Gastroesophageal sphincter (tissue), 4 donors: ENCODE measurements around the gene ADAD2. TPM values are rescaled to one million over a fixed set of nuclear protein-coding genes. Genes with fewer than 3 reads are reported as not detected.

Experiments
- ATAC-seq: fragments of 150-250 bp; one replicate; pipeline ENCODE4 v1.9.1; 2016; ENCODE audit warnings: mild to moderate bottlenecking, moderate library complexity
- H3K27ac ChIP-seq, 4 donors: fragments of 200-600 bp; sonication (generic) in 3 of 4; 1 replicate in 3 of 4; 2 replicates in 1 of 4; pipeline ENCODE4 v1.5.1; 2016 to 2019
- H3K27me3 ChIP-seq: fragments of 200-600 bp; sonication (generic); one replicate; pipeline ENCODE4 v1.5.1; 2019
- H3K36me3 ChIP-seq, 2 donors: fragments of 200-600 bp; sonication (generic); one replicate each; pipeline ENCODE4 v1.5.1; 2019; ENCODE audit warnings: control low read depth in 1 of 2
- H3K4me1 ChIP-seq, 3 donors: fragments of 200-600 bp; sonication (generic); 1 replicate in 2 of 3; 2 replicates in 1 of 3; pipeline ENCODE4 v1.5.1; 2016 to 2019; ENCODE audit warnings: control low read depth in 2 of 3
- H3K4me3 ChIP-seq, 2 donors: fragments of 200-600 bp; sonication (generic); one replicate each; pipeline ENCODE4 v1.5.1; 2019; ENCODE audit warnings: mild to moderate bottlenecking in 1 of 2, moderate library complexity in 1 of 2
- H3K9me3 ChIP-seq, 3 donors: fragments of 200-600 bp; sonication (generic); one replicate each; pipeline ENCODE4 v1.5.1; 2017 to 2019; ENCODE audit warnings: control low read depth in 2 of 3
- EP300 ChIP-seq: sonication (generic); formaldehyde crosslinking; IDR thresholded peaks from one replicate; pipeline ENCODE4 v1.6.1; 2017; ENCODE audit warnings: antibody characterized with exemption, mild to moderate bottlenecking
- POLR2A ChIP-seq, 2 donors: fragments of 450-650 bp; IDR thresholded peaks; one replicate each; pipeline ENCODE4 v1.6.1; 2017; ENCODE audit warnings: antibody characterized with exemption in 2 of 2, mild to moderate bottlenecking in 2 of 2, moderate library complexity in 1 of 2
- POLR2AphosphoS5 ChIP-seq: sonication (generic); formaldehyde crosslinking; IDR thresholded peaks from one replicate; pipeline ENCODE4 v1.6.1; 2017; ENCODE audit warnings: antibody characterized with exemption
- WGBS, 2 donors: methylation state at CpG; one replicate each; pipeline ENCODE4 v1.1.5; 2018; ENCODE audit warnings: low coverage in 1 of 2; 5-methylcytosine and 5-hydroxymethylcytosine counted together
- total RNA-seq, 4 donors: library from RNA; depleted of rRNA; stranded (reverse); fragments of >200 nt; gene quantifications; one replicate each; pipeline ENCODE4 v1.1.0, GENCODE V29; 2016
- TF ChIP-seq, protein P1 (sequence below), 4 experiments: fragments of 200-600 bp in 2 of 4; fragments of 450-650 bp in 2 of 4; sonication (generic) in 1 of 4; IDR thresholded peaks; one replicate each; pipeline ENCODE4 v1.5.1; 2017 to 2019; ENCODE audit warnings: antibody characterized with exemption in 4 of 4, mild to moderate bottlenecking in 2 of 4, moderate library complexity in 2 of 4

Gene ADAD2
- total RNA-seq, 4 donors from 2014 or later, result 0.27 to 0.47 (median 0.31) TPM; not detected in 1

DNA sequence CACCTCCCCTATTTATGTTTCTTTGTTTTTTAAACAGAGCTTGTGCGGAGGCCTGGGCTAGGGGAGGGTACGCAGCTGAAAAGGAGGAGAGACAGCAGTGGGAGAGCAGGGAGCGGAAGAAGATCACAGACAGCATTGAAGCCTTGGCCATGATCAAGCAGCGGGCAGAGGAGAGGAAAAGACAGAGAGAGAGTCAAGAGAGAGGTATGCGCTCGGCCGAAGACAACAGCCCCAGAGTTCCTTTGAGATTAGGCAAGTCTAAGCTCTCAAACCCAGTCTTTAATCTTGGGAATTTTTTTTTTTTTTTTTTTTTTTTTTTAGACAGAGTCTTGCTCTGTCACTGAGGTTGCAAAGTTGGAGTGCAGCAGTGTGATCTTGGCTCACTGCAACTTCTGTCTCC, 25.2 kb upstream of the ADAD2 start:
- Histone ChIP-seq H3K27ac (no peak overlapping the region), H3K36me3 (no peaks in the 10 kb centered on the region), H3K27me3 (peaks cover 53% of the 10 kb centered on the region), H3K4me3 (no peak overlapping the region), H3K4me1 (no peaks in the 10 kb centered on the region), H3K9me3 (no peaks in the 10 kb centered on the region)
- TF ChIP-seq POLR2A (IDR thresholded peaks at IDR 0.05) (no peak), POLR2AphosphoS5 (no peak)
- TF ChIP-seq, protein P1, sequence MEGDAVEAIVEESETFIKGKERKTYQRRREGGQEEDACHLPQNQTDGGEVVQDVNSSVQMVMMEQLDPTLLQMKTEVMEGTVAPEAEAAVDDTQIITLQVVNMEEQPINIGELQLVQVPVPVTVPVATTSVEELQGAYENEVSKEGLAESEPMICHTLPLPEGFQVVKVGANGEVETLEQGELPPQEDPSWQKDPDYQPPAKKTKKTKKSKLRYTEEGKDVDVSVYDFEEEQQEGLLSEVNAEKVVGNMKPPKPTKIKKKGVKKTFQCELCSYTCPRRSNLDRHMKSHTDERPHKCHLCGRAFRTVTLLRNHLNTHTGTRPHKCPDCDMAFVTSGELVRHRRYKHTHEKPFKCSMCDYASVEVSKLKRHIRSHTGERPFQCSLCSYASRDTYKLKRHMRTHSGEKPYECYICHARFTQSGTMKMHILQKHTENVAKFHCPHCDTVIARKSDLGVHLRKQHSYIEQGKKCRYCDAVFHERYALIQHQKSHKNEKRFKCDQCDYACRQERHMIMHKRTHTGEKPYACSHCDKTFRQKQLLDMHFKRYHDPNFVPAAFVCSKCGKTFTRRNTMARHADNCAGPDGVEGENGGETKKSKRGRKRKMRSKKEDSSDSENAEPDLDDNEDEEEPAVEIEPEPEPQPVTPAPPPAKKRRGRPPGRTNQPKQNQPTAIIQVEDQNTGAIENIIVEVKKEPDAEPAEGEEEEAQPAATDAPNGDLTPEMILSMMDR (IDR thresholded peaks at IDR 0.05), result no peak
- WGBS, 2 donors, result 77 to 80% methylated on average over 4 to 5 of the region's 7 CpGs
- no peak for ATAC-seq

DNA sequence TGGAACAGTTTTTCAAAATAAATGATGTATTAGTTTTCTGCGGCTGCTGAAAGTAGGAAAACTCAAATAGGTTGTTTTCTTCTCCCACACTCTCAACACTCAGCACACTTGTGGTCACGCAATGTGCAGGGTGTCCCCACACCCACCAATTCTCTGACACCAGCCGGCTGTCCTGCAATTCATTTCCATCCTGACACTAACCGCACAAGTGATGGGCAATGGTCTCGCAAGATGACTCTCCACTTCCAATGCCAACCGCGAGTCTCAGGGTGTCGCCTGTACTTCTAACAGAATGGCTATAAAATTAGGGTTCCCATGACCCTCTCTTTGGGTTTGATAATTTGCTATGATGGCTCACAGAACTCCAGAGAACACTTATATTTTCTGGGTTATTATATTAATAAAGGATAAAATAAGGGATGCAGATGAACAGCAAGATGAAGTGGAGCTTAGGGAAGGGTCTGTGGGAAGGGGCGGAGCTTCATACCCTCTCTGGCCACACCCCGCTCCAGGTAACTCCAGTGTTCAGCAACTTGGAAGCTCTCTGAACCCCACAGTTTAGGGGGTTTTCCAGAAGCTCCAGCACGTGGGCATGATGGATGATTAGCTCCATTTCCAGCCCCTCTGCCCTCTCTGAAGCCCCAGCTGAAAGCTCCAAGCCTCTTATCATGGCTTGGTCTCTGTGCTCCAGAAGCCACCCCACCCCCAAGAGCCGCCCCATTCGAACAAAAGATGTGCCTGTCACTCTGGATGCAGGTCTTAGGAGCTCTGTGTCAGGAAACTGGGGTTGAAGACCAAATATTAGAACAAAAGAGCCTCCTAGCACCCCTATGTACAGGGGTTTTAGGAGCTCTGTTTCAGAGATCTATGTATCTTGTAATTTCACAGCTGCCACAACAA, 23.9 kb upstream of the ADAD2 start:
- 70 to 82% methylated on average over 10 to 11 of the region's 13 CpGs for WGBS, 2 donors
- Histone ChIP-seq H3K36me3 (no peaks in the 10 kb centered on the region), H3K4me3 (no peak overlapping the region), H3K4me1 (no peaks in the 10 kb centered on the region), H3K9me3 (no peaks in the 10 kb centered on the region), H3K27me3 (peaks cover 40% of the 10 kb centered on the region), H3K27ac (no peak overlapping the region)
- ATAC-seq, result no peak
- TF ChIP-seq POLR2A (IDR thresholded peaks at IDR 0.05) (no peak), POLR2AphosphoS5 (no peak), EP300 (no peak)
- TF ChIP-seq, protein P1 (IDR thresholded peaks at IDR 0.05), result no peak

DNA sequence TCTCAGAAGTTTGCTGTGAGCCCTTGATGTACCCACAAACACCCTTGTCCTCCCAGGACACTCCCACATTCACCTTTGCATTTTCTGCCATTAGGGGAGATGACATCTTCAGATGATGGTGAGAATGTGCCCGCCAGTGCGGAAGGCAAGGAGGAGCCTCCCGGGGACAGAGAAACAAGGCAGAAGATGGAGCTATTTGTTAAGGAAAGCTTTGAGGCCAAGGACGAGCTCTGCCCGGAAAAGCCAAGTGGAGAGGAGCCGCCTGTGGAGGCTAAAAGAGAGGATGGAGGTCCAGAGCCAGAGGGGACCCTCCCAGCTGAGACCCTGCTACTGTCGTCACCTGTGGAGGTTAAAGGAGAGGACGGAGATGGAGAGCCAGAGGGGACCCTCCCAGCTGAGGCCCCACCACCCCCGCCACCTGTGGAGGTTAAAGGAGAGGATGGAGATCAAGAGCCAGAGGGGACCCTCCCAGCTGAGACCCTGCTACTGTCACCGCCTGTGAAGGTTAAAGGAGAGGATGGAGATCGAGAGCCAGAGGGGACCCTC, 21.1 kb upstream of the ADAD2 start:
- TF ChIP-seq POLR2A (IDR thresholded peaks at IDR 0.05) (no peak), POLR2AphosphoS5 (no peak), EP300 (no peak)
- TF ChIP-seq, protein P1 (IDR thresholded peaks at IDR 0.05), result no peak
- peaks cover 35% of the 10 kb centered on the region for H3K27me3 ChIP-seq
- no peak for ATAC-seq
- no peaks in the 10 kb centered on the region for H3K9me3 ChIP-seq
- H3K4me3 ChIP-seq, result no peak overlapping the region
- H3K36me3 ChIP-seq, result no peaks in the 10 kb centered on the region
- no peak overlapping the region for H3K27ac ChIP-seq
- WGBS, 2 donors, result 68 to 93% methylated on average over 5 to 9 of the region's 11 CpGs
- peaks cover 0 to 3% (median 0%) of the 10 kb centered on the region in 3 donors for H3K4me1 ChIP-seq

DNA sequence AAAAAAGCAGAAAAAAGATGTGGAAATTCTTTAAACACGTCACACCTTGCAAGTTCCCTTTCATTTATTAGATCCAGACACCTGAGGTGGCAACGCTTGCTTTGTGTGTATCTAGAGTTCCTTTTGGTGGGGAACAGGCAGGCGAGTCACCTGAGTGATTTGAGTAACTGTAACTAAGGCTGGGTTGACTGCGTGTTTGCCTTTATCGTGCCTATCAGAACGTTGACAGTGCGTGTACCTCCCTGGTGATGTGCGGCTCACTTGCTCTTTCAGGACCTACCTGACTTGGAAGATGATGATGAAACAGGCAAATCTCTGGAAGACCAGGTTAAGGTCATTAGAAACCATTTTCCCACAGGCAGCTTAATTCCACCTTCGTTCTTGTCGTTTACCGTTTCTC, 16.6 kb upstream of the ADAD2 start:
- H3K36me3 ChIP-seq, result peaks cover 0 to 13% of the 10 kb centered on the region in 2 donors
- no peak for TF ChIP-seq POLR2A (IDR thresholded peaks at IDR 0.05)
- no peak for TF ChIP-seq POLR2AphosphoS5
- TF ChIP-seq, protein P1 (IDR thresholded peaks at IDR 0.05), result no peak
- no peak for TF ChIP-seq EP300
- no peak for ATAC-seq
- H3K9me3 ChIP-seq, result no peaks in the 10 kb centered on the region
- WGBS, 2 donors, result 72 to 79% methylated on average over 10 to 11 of the region's 11 CpGs
- peaks cover 0 to 41% (median 21%) of the 10 kb centered on the region in 3 donors for H3K4me1 ChIP-seq
- H3K27me3 ChIP-seq, result peaks cover 5% of the 10 kb centered on the region
- H3K4me3 ChIP-seq, result no peak overlapping the region
- no peak overlapping the region for H3K27ac ChIP-seq
